D721Med (cell line): Measurements from ENCODE around the gene IL1RAP.
A peak's percentile ranks its signal among the peaks of the same experiment; 100 is the strongest.

Source experiments
- DNase-seq: peaks from one replicate; pipeline ENCODE4 v3.0.0; 2011; ENCODE audit warnings: low spot score; ENCODE audit not compliant: insufficient read length
- FAIRE-seq: peaks from 2 replicates; lab custom pipeline; 2011; peaks lifted over from hg19 to GRCh38; lab: Jason Lieb, UNC
- TF ChIP-seq, protein P1 (sequence below): IDR thresholded peaks from 2 replicates; pipeline ENCODE4 v1.5.1; 2012; ENCODE audit warnings: mild to moderate bottlenecking, control low read depth; ENCODE audit not compliant: insufficient read depth; ENCODE audit errors: missing control alignments

IL1RAP gene

DNA sequence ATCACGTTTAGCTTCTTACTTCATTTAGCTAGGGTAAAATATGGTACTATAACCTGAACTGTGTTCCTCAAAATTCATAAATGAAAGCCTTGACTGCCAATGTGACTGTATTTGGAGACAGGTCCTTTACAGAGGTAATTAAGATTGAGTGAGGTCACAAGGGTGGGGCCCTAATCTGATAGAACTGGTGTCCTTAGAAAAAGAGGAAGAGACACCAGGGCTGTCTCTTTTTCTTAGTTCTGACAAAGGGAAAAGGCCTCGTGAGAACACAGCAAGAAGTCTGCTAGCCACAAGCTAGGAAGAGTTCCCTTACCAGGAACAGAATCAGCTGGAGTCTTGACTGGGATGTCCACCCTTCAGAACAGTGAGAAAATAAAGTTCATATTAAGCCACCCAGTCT, 185.9 kb downstream of the IL1RAP start:
- FAIRE-seq (no peak), DNase-seq (no peak)
- TF ChIP-seq, protein P1, sequence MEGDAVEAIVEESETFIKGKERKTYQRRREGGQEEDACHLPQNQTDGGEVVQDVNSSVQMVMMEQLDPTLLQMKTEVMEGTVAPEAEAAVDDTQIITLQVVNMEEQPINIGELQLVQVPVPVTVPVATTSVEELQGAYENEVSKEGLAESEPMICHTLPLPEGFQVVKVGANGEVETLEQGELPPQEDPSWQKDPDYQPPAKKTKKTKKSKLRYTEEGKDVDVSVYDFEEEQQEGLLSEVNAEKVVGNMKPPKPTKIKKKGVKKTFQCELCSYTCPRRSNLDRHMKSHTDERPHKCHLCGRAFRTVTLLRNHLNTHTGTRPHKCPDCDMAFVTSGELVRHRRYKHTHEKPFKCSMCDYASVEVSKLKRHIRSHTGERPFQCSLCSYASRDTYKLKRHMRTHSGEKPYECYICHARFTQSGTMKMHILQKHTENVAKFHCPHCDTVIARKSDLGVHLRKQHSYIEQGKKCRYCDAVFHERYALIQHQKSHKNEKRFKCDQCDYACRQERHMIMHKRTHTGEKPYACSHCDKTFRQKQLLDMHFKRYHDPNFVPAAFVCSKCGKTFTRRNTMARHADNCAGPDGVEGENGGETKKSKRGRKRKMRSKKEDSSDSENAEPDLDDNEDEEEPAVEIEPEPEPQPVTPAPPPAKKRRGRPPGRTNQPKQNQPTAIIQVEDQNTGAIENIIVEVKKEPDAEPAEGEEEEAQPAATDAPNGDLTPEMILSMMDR, result no peak

DNA sequence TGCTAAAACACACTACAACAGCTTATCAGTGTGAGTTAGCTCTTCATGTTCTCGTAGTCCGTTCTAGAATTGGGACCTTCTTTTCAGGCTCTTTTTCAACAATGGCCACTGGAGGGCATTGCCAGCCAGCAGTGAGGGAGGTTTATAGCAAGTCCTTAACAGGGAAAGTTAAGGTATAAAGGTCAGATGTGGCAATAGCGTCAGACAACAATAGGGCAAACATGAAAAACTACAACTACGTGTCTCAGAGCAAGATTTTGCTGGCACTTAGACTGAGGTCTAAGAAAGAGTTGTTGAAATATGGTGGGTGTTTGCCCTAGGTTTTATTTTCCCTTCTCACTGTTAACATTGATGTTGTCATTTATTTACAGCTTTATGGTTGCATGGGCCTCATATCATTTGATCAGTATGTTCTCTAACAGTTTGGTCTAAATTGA, 187.2 kb downstream of the IL1RAP start:
- FAIRE-seq, result no peak
- TF ChIP-seq, protein P1, result peak; percentile 59
- no peak for DNase-seq

DNA sequence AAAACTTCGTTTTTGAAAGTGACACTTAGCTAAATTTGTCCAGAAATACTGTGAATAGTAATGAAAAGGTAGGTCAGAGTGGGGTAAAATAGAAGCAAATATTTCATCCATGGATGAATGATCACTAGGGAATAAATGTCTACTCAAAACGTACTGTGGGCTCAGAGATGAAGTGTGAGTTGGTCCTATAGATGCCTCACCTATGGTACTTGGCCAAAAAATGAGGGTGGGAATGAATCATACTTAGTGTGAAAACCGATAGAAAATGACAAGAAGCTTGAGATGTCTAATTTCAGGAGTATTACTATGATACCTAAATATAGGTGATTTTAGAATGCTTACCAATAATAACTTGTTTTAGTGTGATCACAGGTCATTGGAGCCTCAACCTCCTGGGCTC, 192.7 kb downstream of the IL1RAP start:
- TF ChIP-seq, protein P1, result no peak
- no peak for FAIRE-seq
- no peak for DNase-seq
